ENCODE data around the gene SLC25A31. TPM values are rescaled to one million over a fixed set of nuclear protein-coding genes. Genes with fewer than 3 reads are reported as not detected.
A peak's percentile ranks its signal among the peaks of the same experiment; 100 is the strongest.

SLC25A31 gene
- total and polyA plus RNA-seq, 2 of the 13 experiments (the other 11 are each of a cell fraction or from before 2014, with no cell fraction given), result 0.04 TPM; not detected in 1

DNA sequence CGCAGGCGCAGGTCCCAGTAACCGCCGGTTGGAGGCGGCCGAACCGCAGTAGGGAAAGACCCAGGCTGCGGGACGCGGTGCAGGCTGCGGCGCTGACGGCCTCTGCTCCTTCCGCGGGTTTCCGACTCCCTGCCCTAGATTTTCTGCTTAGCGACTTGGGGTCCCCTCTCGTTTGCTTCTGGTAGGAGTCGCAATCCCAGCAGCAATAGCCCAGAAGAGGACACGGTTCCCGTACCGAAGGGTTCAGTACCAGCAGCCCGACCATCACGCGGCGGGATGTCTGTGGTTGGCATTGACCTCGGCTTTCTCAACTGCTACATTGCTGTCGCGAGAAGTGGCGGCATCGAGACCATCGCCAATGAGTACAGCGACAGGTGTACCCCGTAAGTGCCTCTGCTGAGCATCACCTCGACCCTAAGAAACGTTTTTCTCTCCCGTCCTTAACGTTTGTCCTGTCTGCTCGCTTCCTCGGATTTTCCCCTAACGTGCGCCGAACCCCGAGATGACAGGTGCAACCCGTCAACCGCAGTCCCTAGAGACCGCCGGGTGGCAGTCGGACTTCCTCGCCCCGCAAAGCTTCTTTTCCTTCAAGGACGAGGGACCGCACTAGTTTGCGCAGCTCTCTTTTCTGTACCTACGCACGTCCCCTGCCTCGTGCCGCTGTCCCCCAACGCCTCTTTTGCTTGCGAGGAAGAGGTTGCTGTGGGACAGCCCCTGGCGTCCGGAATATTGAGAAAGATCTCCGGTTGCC lies 52.2 kb downstream of the SLC25A31 start, which contains the start of gene HSPA4L (continued):
- TF ChIP-seq, protein P1, sequence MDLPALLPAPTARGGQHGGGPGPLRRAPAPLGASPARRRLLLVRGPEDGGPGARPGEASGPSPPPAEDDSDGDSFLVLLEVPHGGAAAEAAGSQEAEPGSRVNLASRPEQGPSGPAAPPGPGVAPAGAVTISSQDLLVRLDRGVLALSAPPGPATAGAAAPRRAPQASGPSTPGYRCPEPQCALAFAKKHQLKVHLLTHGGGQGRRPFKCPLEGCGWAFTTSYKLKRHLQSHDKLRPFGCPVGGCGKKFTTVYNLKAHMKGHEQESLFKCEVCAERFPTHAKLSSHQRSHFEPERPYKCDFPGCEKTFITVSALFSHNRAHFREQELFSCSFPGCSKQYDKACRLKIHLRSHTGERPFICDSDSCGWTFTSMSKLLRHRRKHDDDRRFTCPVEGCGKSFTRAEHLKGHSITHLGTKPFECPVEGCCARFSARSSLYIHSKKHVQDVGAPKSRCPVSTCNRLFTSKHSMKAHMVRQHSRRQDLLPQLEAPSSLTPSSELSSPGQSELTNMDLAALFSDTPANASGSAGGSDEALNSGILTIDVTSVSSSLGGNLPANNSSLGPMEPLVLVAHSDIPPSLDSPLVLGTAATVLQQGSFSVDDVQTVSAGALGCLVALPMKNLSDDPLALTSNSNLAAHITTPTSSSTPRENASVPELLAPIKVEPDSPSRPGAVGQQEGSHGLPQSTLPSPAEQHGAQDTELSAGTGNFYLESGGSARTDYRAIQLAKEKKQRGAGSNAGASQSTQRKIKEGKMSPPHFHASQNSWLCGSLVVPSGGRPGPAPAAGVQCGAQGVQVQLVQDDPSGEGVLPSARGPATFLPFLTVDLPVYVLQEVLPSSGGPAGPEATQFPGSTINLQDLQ (CRISPR knock-in tag; IDR thresholded peaks at IDR 0.05), result no peak
- 0 out of 2 replicates have a peak, but pooled peaks have one; percentile 52 for TF ChIP-seq ZMYM4 (CRISPR knock-in tag; IDR thresholded peaks at IDR 0.05)
- TF ChIP-seq, protein P2, sequence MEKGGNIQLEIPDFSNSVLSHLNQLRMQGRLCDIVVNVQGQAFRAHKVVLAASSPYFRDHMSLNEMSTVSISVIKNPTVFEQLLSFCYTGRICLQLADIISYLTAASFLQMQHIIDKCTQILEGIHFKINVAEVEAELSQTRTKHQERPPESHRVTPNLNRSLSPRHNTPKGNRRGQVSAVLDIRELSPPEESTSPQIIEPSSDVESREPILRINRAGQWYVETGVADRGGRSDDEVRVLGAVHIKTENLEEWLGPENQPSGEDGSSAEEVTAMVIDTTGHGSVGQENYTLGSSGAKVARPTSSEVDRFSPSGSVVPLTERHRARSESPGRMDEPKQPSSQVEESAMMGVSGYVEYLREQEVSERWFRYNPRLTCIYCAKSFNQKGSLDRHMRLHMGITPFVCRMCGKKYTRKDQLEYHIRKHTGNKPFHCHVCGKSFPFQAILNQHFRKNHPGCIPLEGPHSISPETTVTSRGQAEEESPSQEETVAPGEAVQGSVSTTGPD (CRISPR knock-in tag; IDR thresholded peaks at IDR 0.05), result 0 out of 2 replicates have a peak, but pooled peaks have one; percentile 42
- no peak for TF ChIP-seq SETDB1 (CRISPR knock-in tag; IDR thresholded peaks at IDR 0.05; ENCODE audit: borderline replicate concordance)
- peak; percentile 62; the same call in 1 of the 2 replicates for TF ChIP-seq TFDP2 (CRISPR knock-in tag; IDR thresholded peaks at IDR 0.05)
- peak; percentile 55; the same call in 1 of the 2 replicates for TF ChIP-seq ZNF598 (CRISPR knock-in tag; IDR thresholded peaks at IDR 0.05; ENCODE audit: borderline replicate concordance)
- TF ChIP-seq STAG1 (CRISPR knock-in tag; IDR thresholded peaks at IDR 0.05), result 0 out of 2 replicates have a peak, but pooled peaks have one; percentile 15
- TF ChIP-seq ZNF746 (CRISPR knock-in tag; IDR thresholded peaks at IDR 0.05), result peak; percentile 22
- TF ChIP-seq ZMAT5 (CRISPR knock-in tag; IDR thresholded peaks at IDR 0.05; ENCODE audit: borderline replicate concordance, low read depth), result no peak
- TF ChIP-seq ZNF136 (CRISPR knock-in tag; IDR thresholded peaks at IDR 0.05; ENCODE audit: low read depth), result peak; percentile 31; the same call in 1 of the 2 replicates
- TF ChIP-seq HMG20B (CRISPR knock-in tag; conservative IDR thresholded peaks at IDR 0.05), result 0 out of 2 replicates have a peak, but pooled peaks have one; percentile 23
- no peak for TF ChIP-seq ZSCAN22 (CRISPR knock-in tag; IDR thresholded peaks at IDR 0.05)
- TF ChIP-seq HES4 (CRISPR knock-in tag; IDR thresholded peaks at IDR 0.05; ENCODE audit: borderline replicate concordance), result peak; percentile 60; the same call in 1 of the 2 replicates
- 0 out of 2 replicates have a peak, but pooled peaks have one; percentile 61 for TF ChIP-seq FOXC1 (CRISPR knock-in tag; IDR thresholded peaks at IDR 0.05; ENCODE audit: borderline replicate concordance)
- TF ChIP-seq, protein P3, sequence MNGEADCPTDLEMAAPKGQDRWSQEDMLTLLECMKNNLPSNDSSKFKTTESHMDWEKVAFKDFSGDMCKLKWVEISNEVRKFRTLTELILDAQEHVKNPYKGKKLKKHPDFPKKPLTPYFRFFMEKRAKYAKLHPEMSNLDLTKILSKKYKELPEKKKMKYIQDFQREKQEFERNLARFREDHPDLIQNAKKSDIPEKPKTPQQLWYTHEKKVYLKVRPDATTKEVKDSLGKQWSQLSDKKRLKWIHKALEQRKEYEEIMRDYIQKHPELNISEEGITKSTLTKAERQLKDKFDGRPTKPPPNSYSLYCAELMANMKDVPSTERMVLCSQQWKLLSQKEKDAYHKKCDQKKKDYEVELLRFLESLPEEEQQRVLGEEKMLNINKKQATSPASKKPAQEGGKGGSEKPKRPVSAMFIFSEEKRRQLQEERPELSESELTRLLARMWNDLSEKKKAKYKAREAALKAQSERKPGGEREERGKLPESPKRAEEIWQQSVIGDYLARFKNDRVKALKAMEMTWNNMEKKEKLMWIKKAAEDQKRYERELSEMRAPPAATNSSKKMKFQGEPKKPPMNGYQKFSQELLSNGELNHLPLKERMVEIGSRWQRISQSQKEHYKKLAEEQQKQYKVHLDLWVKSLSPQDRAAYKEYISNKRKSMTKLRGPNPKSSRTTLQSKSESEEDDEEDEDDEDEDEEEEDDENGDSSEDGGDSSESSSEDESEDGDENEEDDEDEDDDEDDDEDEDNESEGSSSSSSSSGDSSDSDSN (CRISPR knock-in tag; IDR thresholded peaks at IDR 0.05), result peak; percentile 81
- 0 out of 2 replicates have a peak, but pooled peaks have one; percentile 19 for TF ChIP-seq CBFB (CRISPR knock-in tag; IDR thresholded peaks at IDR 0.05)
- peak; percentile 66; the same call in 1 of the 2 replicates for TF ChIP-seq ZNF704 (CRISPR knock-in tag; IDR thresholded peaks at IDR 0.05; ENCODE audit: borderline replicate concordance)
- peak; percentile 33; the same call in 1 of the 2 replicates for TF ChIP-seq ZNF816 (CRISPR knock-in tag; IDR thresholded peaks at IDR 0.05; ENCODE audit: borderline replicate concordance)

Data from HepG2 (cell line).